GM19238 (cell line): Measurements from ENCODE around the gene RPL28.

Experiments used
- DNase-seq: peaks from one replicate; pipeline ENCODE4 v3.0.0; 2011; ENCODE audit warnings: low spot score; ENCODE audit not compliant: insufficient read length

RPL28 gene

DNA sequence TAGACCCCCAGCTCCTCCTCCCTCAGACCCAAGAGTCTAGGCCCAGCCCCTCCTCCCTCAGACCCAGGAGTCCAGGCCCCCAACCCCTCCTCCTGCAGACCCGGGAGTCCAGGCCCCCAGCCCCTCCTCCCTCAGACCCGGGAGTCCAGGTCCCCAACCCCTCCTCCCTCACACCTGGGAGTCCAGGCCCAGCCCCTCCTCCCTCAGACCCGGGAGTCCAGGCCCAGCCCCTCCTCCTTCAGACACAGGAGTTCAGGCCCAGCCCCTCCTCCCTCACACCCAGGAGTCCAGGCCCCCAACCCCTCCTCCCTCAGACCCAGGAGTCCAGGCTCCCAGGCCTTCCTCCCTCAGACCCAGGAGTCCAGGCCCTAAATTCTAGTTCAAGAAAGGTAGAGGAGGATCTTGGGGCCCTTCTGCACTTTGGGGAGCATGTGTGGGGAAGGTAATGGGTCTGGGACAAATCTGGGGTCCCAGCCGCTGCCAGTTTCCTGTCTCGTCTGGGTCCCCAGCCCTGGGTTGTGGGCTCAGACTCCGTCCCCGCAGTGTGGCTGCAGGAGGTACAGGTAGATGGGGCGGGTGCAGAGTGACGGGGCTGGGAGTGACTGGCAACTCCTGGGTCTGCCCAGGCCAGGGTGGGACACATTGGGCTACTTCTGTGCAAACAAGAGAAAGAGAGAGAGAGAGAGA, 12.3 kb upstream of the RPL28 start:
- DNase-seq: no peak

DNA sequence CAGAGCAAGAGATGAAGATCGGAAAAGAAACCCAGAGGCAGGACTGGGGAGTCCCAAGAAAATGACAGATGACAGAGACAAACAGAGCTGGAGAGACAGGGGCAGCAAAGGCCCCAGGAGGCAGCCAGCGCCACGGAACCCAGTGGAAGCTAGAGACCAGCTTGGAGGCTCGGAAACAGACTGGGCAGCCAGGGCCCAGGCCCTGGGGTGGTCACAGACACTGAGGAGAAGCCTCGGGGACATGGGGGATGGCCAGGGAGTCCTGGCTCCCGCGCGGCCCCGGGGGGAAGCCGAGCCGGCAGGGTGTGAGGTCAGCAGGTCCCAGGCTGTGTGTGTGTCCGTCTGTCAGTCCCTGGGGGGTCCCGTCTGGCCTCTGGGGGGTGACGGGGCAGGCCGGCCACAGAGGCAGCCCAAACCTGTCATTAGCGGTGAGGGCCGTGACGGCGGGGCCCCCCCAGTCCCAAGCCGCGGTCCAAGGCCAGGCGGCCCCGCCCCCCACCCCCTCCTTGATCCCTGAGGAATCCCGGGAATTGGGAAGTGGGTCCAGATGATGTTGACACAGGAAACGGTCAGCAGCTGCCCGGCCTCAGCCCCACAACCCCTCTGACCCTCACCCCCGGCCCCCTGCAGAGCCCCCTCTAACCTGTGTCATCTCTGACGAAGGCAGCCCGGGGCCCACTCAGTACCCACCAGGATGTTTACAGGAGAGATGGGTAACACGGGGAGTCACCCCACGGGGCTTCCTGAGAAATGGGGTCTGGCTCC, 11.6 kb upstream of the RPL28 start:
- no peak for DNase-seq

DNA sequence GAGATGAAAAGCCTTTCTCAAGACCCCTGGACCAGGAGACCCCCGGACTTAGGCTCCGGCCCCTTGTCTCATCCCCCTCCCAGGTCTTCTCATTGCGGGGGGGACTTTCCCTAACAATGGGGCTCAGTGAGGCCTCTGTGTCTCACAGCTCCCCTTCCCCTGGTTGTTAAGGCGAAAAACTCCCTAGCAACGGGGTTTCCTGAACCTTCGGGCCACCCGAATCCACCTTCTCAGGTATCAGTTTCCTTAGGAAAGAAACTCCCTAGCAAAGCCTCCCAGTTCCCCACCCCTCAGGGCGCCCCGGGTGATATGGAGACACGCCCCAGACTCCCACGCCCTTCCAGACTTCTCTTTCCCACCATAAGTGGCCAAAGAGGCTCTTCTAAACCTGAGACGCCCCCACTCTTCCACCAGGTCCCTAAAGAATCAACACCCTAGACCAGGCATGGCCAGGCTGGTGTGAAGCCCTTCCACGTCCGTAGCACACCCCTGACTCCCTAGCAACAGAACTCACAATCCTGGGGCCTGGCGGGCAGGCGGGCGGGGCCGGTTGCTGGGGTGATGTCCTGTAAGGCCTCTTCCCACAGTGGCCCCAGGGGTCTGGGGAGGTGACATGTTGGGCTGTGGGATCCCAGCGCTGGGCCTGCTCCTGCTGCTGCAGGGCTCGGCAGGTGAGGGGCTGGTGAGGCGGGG, 9.3 kb upstream of the RPL28 start, which contains the start of gene TMEM190:
Gene TMEM190, plus strand, starts transcription at position 586 of the 693 bp plus-strand sequence. Its CDS starts 28 bp downstream, at position 614.
- DNase-seq: no peak

DNA sequence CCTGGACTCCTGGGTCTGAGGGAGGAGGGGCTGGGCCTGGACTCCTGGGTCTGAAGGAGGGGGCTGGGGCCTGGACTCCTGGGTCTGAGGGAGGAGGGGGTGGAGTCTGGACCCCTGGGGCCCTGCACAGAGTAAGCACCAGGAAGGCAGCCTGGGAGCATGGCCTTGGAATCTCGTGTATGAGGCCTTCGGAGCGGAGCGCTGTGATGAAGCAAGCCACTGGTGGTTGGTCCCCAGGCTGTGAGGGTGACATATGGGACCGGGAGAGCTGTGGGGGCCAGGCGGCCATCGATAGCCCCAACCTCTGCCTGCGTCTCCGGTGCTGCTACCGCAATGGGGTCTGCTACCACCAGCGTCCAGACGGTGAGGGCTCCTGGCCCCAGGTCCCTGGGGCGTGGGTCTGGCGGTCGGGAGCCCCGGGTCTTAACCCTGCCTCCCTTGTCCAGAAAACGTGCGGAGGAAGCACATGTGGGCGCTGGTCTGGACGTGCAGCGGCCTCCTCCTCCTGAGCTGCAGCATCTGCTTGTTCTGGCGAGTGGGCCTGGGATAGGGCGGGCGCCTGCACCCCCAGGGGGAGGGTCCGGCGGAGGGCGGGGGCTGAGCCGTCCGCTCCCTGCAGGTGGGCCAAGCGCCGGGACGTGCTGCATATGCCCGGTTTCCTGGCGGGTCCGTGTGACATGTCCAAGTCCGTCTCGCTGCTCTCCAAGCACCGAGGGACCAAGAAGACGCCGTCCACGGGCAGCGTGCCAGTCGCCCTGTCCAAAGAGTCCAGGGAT, 8.2 kb upstream of the RPL28 start:
- no peak for DNase-seq

DNA sequence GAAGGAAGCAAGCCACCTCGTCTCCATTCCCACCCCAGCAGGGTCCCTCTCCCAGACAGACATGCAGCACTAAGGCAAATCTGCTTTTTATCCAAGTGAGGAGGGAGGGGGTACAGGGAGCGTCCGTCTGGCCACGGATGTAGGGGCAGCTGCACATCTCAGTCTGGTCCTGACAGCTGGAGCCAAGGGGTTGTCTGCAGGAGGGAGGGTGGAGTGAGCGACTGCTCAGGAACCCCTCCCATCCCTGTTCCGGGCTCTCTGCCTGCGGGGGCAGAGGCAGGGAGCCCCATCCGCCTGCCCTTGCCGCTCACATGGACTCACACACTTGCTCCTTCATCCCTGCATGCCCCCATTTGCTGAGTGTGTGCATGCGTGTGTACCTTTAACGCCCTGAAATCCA, 6.6 kb upstream of the RPL28 start:
- no peak for DNase-seq

DNA sequence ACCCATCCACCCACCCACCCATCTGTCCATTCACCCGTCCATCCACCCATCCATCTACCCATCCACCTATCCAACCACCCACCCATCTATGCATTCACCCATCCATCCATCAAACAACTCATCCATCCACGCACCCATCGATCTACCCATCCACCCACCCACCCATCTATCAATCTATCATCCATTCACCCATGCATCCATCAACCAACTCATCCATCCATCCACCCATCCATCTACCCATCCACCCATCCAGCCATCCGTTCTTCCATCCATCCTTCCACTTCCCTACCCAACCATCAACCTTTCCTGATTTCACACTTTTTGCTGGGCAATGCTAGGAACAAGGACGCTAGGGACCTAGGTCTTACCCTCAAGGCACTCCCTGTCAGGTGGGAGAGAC, 3.7 kb upstream of the RPL28 start:
- DNase-seq: no peak

DNA sequence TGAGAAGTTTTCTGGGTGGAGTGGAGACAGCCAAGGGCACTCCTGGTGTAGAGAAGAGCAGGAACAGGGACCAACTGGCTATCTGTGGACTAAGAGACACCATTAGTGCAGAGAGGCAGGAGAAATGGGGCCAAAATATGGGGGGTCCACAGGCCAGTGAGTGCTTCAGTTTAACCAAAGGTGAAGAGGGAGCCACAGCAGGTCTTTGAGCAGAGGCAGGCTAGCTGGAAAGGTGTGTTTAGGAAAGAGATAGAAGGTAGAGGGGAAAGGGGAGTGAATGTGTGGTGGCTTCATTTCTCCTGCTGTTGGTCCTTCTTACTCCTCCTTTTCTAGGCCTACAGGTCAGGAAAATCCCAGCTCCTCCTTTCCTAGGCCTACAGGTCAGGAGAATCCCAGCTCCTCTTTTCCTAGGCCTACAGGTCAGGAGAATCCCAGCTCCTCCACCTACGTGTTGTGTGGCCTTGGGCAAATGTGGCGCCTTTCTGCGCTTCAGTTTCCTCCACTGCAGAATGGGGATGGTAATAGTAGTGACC, 3.1 kb upstream of the RPL28 start:
- DNase-seq: no peak

DNA sequence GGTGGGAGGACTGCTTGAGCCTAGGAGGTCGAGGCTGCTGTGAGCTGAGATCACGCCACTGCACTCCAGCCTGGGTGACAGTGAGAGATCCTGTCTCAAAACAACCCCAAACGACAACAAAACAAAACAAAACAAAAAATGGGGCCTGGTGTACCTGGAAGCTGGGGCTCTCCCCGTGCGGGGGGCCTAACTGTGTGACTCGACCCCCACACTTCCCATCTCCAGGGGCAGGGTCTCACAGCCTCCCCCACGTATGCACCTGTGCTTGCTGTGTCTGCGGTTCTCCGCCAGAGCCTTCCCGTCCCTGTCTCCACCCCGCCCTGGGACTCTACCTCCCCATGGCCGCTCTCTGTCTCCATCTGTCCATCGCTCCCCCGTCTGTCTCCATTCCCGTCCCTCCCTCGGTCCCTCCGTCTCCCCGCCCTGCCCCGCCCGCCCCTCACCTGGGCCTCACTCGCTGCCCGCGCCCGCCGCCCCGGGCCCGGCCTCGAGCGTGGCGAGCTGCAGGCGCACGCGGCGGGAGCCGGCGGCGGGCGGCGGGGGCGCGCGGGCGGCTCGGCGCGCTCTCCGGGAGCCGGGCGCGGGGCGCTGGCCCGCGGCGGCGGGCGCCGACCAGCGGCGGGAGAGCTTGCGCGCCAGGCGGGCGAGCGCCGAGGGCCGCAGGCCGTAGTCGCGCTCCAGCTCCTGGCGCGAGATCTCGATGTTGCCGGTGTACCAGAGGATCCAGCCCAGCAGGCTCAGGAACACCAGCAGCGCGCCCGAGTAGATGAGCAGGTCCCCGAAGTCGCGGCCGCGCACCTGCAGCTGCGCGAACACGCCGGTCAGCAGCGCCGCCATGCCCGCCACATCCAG, 2.2 kb upstream of the RPL28 start:
- DNase-seq: peak; percentile 82

DNA sequence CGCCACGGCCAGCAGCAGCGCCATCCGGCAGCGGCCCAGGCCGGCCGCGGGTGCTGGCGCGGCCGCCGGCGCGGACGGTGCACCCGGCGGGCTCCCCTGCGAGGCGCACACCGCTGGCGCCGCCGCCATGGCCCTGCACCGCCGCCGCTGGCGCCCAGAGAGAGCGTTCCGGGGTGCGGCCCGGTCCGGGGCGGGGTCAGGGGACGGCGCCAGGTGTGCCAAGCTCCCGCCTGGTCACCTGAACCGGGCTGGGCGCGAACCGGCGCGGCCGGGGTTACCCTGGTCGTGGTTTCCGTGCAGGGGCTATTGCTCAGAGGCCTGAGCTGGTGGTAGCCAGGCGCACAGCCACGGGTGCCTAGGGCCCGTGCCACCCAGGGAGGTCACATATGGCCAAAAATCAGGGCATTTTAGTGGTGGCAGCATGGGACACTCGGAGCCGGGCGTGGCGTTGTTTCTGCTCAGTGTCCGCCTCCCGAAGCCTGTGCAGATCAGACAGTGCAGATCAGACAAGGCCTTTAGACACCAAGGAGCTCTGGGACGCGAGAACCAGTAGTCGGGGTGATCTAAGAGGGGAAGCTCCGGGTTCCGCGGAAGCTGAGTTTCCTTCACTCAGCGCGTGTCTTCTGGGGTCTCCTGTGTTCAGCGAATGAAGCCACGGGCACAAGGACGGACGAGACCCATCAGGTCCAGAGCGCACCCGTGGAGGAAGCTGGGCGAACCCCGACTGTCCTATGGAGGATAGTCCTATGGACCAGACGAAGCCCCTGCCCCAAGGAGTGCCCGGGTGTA, 1.4 kb upstream of the RPL28 start, which contains the start of gene TMEM238:
Gene TMEM238, minus strand, starts transcription at position 162 of the 789 bp plus-strand sequence. Its CDS starts 33 bp downstream, at position 129.
- DNase-seq: no peak

DNA sequence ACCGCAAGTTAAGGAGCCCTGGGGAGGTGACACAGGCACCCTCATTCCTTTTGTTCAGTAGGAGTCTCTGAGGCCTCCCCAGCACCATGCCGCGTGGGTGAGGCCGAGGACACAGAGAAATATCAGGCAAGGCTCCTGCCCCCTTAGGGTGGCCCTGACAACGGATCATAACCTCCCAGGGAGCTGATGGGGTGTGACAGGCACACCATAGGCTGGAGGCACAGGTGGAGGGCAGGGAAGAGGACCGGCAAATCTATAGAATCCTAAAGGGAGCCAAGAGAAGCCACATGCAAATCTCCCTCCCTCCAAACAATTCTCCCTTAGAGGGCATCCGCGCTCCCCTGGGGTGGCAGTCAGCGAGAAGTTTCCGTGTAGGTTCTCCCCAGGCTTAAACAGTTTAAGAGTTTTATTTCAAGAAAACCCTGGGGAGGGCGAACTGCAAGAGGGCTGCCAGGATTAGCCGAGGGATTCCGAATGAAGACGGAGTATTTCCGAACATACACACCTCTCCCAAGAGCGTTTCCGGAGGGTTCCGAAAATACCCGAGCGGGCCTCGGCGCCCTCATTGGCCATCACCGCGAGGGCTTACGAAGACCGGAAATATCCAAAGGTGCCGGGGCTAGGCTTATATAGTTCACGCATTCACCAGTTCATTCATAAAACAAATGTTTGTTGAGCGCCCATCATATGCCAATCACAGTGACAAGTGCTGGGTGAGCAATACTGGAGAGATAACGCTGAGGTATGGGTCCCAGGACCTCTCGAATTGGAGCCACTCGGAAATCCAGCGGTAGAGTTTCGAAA, 610 bp upstream of the RPL28 start:
- DNase-seq: peak; percentile 93

DNA sequence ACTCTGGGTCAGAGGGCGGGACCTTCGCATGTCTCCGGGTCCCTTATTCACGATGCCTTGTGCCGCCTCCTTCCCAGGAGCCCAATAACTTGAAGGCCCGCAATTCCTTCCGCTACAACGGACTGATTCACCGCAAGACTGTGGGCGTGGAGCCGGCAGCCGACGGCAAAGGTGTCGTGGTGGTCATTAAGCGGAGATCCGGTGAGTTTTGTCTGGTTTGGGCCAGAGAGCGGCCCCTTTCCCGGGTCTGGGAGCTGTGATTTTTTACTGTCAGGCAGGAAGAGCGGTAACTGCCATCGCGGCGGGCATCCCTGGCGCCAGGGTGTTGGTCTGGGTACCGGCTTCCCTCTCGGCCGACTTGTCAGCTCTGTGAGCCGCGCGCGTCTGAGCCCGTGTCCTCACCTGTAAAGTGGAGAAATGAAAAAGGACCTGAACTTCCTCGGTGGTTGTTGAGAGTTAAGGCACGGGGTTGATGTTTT, 800 bp downstream of the RPL28 start:
- no peak for DNase-seq

DNA sequence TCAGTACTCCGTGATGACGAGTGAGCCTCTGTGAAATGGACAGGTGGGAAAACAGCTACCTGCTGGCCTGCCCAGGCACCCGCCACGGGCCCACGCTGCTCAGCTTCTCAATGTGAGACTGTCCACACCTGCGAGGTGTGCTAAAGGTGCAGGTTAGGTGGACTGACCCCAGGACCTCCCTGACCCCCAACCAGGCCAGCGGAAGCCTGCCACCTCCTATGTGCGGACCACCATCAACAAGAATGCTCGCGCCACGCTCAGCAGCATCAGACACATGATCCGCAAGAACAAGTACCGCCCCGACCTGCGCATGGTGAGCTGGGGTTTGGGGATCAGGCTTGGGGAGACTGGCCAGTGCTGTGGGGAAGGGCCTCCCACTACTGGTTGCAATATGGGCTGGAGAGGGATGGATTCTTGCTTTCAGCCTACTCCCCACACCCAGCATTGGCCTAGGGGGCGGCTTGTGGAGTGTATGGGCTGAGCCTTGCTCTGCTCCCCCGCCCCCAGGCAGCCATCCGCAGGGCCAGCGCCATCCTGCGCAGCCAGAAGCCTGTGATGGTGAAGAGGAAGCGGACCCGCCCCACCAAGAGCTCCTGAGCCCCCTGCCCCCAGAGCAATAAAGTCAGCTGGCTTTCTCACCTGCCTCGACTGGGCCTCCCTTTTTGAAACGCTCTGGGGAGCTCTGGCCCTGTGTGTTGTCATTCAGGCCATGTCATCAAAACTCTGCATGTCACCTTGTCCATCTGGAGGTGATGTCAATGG, 2.2 kb downstream of the RPL28 start:
- DNase-seq: no peak

DNA sequence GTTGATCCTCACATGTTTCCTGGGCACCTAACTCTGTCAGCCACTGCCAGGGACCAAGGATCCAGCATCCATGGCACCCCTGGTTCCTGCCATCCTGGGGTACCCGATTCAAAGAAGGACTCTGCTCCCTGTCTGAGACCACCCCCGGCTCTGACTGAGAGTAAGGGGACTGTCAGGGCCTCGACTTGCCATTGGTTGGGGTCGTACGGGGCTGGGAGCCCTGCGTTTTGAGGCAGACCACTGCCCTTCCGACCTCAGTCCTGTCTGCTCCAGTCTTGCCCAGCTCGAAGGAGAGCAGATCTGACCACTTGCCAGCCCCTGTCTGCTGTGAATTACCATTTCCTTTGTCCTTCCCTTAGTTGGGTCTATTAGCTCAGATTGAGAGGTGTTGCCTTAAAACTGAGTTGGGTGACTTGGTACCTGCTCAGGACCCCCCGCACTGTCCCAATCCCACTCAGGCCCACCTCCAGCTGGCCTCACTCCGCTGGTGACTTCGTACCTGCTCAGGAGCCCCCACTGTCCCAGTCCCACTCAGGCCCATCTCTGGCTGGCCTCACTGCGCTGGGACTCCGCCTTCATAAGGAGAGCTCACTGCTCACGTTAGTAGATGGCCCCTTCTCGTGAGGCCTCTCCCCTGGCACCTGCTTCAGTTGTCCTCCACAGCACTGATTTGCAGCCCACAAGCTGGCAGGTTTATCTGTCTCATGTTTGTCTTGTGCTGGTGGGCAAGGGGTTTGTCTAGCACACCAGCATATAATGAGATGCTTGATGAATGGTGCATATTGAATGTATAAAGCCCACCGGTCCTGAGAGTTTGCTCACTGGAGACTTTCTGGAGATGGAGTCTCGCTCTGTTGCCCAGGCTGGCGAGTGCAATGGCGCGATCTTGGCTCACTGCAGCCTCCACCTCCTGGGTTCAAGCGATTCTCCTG, 3.9 kb downstream of the RPL28 start:
- no peak for DNase-seq

DNA sequence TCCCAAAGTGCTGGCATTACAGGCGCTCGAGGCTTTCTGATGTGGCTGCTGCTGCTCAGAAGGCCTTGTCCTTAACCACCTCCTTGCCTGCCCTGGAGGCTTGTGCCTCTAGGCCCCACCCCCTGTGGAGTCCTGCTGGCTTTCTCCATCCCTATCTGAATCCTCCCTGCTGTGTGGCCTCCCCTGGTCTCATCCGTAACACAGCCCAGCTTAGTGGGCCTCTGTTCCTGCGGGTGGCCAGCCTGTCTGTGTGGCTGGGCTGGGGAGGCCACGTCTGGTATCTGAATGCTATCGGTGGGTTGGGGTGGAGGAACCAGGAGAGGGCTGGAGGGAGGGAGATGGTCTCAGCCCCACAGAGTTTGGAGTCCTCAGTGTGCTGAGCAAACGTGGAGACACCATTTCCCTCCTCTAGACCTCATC, 4.7 kb downstream of the RPL28 start:
- DNase-seq: no peak

DNA sequence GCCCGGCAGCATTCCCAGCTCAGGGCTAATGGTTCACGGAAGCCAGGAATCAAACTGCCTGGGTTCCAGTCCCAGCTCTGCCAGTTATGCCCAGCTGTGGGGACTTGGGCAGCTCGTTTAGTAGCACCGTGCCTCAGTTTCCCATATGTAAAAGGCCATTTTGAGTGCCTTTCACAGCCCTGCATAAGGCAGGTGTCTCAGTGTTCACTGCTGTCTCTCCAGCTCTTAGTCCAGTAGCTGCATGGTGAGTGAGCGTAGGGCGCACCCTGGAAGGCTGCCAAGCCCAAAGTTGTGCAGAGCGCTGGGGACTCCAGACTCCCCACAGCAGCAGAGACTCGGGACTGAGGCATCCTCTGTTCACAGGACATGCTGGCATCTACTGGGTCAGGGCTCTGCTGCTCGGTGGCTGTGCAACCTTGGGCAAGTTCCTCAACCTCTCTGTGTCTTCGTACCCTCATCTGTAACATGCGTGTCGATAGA, 5.5 kb downstream of the RPL28 start:
- no peak for DNase-seq
